ENCODE results near the gene TATDN2. TPM values are rescaled to one million over a fixed set of nuclear protein-coding genes. Genes with fewer than 3 reads are reported as not detected.

TATDN2 gene
- total and polyA plus RNA-seq, 2 donors from 2014 or later = 15.5 to 31.8 TPM

DNA sequence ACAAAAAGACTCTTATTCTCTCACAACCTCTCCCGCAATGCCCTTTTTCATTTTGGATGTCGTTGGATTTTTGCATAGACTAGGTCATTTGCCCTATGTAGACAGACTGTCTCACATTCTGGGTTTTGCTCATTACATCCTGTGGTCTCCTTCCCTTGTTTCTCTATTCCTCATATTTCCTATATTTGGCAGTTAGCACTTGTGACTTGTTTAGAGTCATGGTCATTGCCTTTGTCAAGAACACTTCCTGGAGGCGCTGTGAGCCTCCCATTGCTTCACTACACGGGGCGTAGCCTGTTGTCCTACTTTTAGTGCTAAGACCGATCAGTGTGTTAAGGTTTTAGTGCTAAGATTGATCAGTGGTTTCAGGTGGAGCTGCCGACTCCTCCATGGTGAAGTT is 16.1 kb upstream of the TATDN2 start:
- H3K9me3 ChIP-seq (ENCODE audit: control insufficient read depth in 2 of 3, insufficient read depth in 1 of 3, low read length in 3 of 3) = no peaks in the 10 kb centered on the region
- no peaks in the 10 kb centered on the region for H3K4me1 ChIP-seq (ENCODE audit: control insufficient read depth in 2 of 3, insufficient read depth in 2 of 3, low read depth in 1 of 3, low read length in 3 of 3)
- intact Hi-C loops (cut with DNase I) = no loop called here
- no peak overlapping the region for H3K9ac ChIP-seq (ENCODE audit: low read length in 3 of 3)
- no peak for FAIRE-seq
- no peak overlapping the region for H3K4me3 ChIP-seq (ENCODE audit: low read length in 3 of 3)
- H3K27ac ChIP-seq (ENCODE audit: low read depth in 2 of 2, low read length in 2 of 2) = no peak overlapping the region
- no peaks in the 10 kb centered on the region for H3K36me3 ChIP-seq (ENCODE audit: control insufficient read depth in 2 of 3, insufficient read depth in 3 of 3, low read length in 3 of 3)
- TF ChIP-seq, protein P1, sequence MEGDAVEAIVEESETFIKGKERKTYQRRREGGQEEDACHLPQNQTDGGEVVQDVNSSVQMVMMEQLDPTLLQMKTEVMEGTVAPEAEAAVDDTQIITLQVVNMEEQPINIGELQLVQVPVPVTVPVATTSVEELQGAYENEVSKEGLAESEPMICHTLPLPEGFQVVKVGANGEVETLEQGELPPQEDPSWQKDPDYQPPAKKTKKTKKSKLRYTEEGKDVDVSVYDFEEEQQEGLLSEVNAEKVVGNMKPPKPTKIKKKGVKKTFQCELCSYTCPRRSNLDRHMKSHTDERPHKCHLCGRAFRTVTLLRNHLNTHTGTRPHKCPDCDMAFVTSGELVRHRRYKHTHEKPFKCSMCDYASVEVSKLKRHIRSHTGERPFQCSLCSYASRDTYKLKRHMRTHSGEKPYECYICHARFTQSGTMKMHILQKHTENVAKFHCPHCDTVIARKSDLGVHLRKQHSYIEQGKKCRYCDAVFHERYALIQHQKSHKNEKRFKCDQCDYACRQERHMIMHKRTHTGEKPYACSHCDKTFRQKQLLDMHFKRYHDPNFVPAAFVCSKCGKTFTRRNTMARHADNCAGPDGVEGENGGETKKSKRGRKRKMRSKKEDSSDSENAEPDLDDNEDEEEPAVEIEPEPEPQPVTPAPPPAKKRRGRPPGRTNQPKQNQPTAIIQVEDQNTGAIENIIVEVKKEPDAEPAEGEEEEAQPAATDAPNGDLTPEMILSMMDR (IDR thresholded peaks at IDR 0.05; ENCODE audit: borderline replicate concordance, extremely low read depth, insufficient read depth) = no peak
- H3K27me3 ChIP-seq (ENCODE audit: control insufficient read depth, insufficient read depth, low read length) = no peaks in the 10 kb centered on the region
- DNase-seq = no peak

DNA sequence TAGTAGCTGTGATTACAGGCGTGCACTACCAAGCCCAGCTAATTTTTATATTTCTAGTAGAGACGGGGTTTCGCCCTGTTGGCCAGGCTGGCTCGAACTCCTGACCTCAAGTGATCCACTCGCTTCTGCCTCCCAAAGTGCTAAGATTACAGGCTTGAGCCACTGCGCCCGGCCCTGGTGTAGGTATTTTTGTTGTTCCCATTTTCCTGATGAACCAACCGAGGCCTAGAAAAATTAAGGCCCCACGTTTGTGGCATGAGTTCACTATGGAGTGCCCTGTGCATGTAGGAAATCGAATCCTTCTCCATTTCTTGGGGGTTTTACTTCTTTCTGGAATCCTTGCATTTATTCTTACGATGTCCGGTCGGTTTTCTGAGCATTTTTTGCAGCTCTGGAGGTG is 14.3 kb upstream of the TATDN2 start:
- Histone ChIP-seq H3K4me3 (ENCODE audit: low read length in 3 of 3) (no peak overlapping the region), H3K9ac (ENCODE audit: low read length in 3 of 3) (no peak overlapping the region), H3K4me1 (ENCODE audit: control insufficient read depth in 2 of 3, insufficient read depth in 2 of 3, low read depth in 1 of 3, low read length in 3 of 3) (no peaks in the 10 kb centered on the region), H3K27ac (ENCODE audit: low read depth in 2 of 2, low read length in 2 of 2) (no peak overlapping the region), H3K36me3 (ENCODE audit: control insufficient read depth in 2 of 3, insufficient read depth in 3 of 3, low read length in 3 of 3) (no peaks in the 10 kb centered on the region), H3K9me3 (ENCODE audit: control insufficient read depth in 2 of 3, insufficient read depth in 1 of 3, low read length in 3 of 3) (no peaks in the 10 kb centered on the region), H3K27me3 (ENCODE audit: control insufficient read depth, insufficient read depth, low read length) (no peaks in the 10 kb centered on the region)
- DNase-seq (no peak), FAIRE-seq (no peak)
- TF ChIP-seq, protein P1 (IDR thresholded peaks at IDR 0.05; ENCODE audit: borderline replicate concordance, extremely low read depth, insufficient read depth) = no peak
- intact Hi-C loops (cut with DNase I) = no loop called here

DNA sequence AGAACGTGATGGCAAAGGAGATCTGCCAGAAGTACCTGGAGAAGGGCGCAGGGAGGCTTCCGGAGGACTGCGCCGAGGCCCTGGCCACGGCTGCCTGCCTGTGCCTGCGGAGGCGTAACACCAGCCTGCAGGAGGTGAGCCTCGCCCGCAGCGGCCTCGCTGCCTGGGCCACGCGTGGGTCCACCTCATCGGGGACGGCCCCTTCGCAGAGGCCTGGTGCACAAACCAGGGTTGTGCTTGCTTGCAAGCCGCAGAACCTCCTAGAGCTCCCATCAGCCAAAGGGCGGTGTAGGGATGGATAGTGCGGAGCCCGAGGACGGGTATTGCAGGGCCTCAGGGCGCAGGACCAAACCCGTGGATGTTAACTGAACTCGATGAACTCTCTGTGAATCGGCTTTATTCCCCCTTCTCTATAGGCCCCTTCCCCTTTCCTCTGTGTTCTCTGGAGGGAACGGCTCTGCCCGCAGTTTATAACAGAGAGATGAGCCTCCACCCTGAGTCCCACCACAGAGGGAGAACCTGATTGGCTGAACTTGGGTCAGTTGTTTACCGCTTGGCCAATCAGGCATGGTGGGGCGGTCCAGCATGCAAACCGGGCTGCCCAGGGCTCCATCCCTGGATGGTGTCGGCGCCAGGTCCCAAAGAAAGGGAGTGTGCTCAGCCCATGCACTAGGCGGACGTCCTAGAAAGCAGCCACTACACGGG is 13.6 kb upstream of the TATDN2 start:
- Histone ChIP-seq H3K27me3 (ENCODE audit: control insufficient read depth, insufficient read depth, low read length) (no peaks in the 10 kb centered on the region), H3K9ac (ENCODE audit: low read length in 3 of 3) (no peak overlapping the region), H3K4me3 (ENCODE audit: low read length in 3 of 3) (no peak overlapping the region), H3K9me3 (ENCODE audit: control insufficient read depth in 2 of 3, insufficient read depth in 1 of 3, low read length in 3 of 3) (no peaks in the 10 kb centered on the region), H3K4me1 (ENCODE audit: control insufficient read depth in 2 of 3, insufficient read depth in 2 of 3, low read depth in 1 of 3, low read length in 3 of 3) (no peaks in the 10 kb centered on the region), H3K27ac (ENCODE audit: low read depth in 2 of 2, low read length in 2 of 2) (no peak overlapping the region), H3K36me3 (ENCODE audit: control insufficient read depth in 2 of 3, insufficient read depth in 3 of 3, low read length in 3 of 3) (no peaks in the 10 kb centered on the region)
- FAIRE-seq = no peak
- TF ChIP-seq, protein P1 (IDR thresholded peaks at IDR 0.05; ENCODE audit: borderline replicate concordance, extremely low read depth, insufficient read depth) = no peak
- intact Hi-C loops (cut with DNase I) = no loop called here
- no peak for DNase-seq

GRCh38 chr3:10235551-10235950 is 12.7 kb upstream of the TATDN2 start:
- Histone ChIP-seq H3K4me3 (ENCODE audit: low read length in 3 of 3) (no peak overlapping the region), H3K9ac (ENCODE audit: low read length in 3 of 3) (no peak overlapping the region), H3K27ac (ENCODE audit: low read depth in 2 of 2, low read length in 2 of 2) (no peak overlapping the region), H3K4me1 (ENCODE audit: control insufficient read depth in 2 of 3, insufficient read depth in 2 of 3, low read depth in 1 of 3, low read length in 3 of 3) (no peaks in the 10 kb centered on the region), H3K9me3 (ENCODE audit: control insufficient read depth in 2 of 3, insufficient read depth in 1 of 3, low read length in 3 of 3) (no peaks in the 10 kb centered on the region), H3K36me3 (ENCODE audit: control insufficient read depth in 2 of 3, insufficient read depth in 3 of 3, low read length in 3 of 3) (no peaks in the 10 kb centered on the region), H3K27me3 (ENCODE audit: control insufficient read depth, insufficient read depth, low read length) (no peaks in the 10 kb centered on the region)
- TF ChIP-seq, protein P1 (IDR thresholded peaks at IDR 0.05; ENCODE audit: borderline replicate concordance, extremely low read depth, insufficient read depth) = no peak
- intact Hi-C loops (cut with DNase I) = no loop called here
- no peak for DNase-seq
- FAIRE-seq = no peak

Measured in kidney (tissue), 14 donors.